Vagina (tissue), 2 donors: Measurements from ENCODE around the gene IQSEC1. TPM values are rescaled to one million over a fixed set of nuclear protein-coding genes. Genes with fewer than 3 reads are reported as not detected.

Experiments
- DNase-seq, 2 donors: peaks; one replicate each; pipeline ENCODE4 v3.0.0-alpha.2; 2017; ENCODE audit errors: extremely low spot score in 2 of 2
- H3K27ac ChIP-seq: fragments of 200-600 bp; sonication (generic); one replicate; pipeline ENCODE4 v1.5.1; 2019
- H3K27me3 ChIP-seq: fragments of 200-600 bp; sonication (generic); one replicate; pipeline ENCODE4 v1.5.1; 2019
- H3K36me3 ChIP-seq, 2 donors: fragments of 200-600 bp; sonication (generic); one replicate each; pipeline ENCODE4 v1.5.1; 2017 to 2019
- H3K4me1 ChIP-seq: fragments of 200-600 bp; sonication (generic); one replicate; pipeline ENCODE4 v1.5.1; 2019
- H3K4me3 ChIP-seq, 2 donors: fragments of 200-600 bp; sonication (generic); 1 replicate in 1 of 2; 2 replicates in 1 of 2; pipeline ENCODE4 v1.5.1; 2016 to 2019
- H3K9me3 ChIP-seq: fragments of 200-600 bp; sonication (generic); one replicate; pipeline ENCODE4 v1.5.1; 2019
- CTCF ChIP-seq, 3 experiments: fragments of 450-650 bp in 2 of 3; fragments of 200-600 bp in 1 of 3; sonication (generic) in 1 of 3; IDR thresholded peaks; one replicate each; pipeline ENCODE4 v1.5.1; 2017 to 2019; ENCODE audit warnings: antibody characterized with exemption in 3 of 3, mild to moderate bottlenecking in 2 of 3, moderate library complexity in 2 of 3
- POLR2A ChIP-seq, 2 donors: fragments of 450-650 bp; IDR thresholded peaks; one replicate each; pipeline ENCODE4 v1.6.1; 2017; ENCODE audit warnings: antibody characterized with exemption in 2 of 2, mild to moderate bottlenecking in 2 of 2, moderate library complexity in 2 of 2
- POLR2AphosphoS5 ChIP-seq, 2 donors: sonication (generic); formaldehyde crosslinking; IDR thresholded peaks; one replicate each; pipeline ENCODE4 v1.9.0; 2017; ENCODE audit warnings: antibody characterized with exemption in 2 of 2, mild to moderate bottlenecking in 2 of 2, low read depth in 1 of 2; ENCODE audit not compliant: insufficient read depth in 1 of 2
- intact Hi-C: fragments of 100-400 bp; cut with DNase I; formaldehyde crosslinking; loops from one replicate; pipeline ENCODE4 v1.15.1; 2023
- total RNA-seq: library from RNA; depleted of rRNA; stranded (reverse); fragments of >200 nt; gene quantifications from one replicate; pipeline ENCODE4 v1.2.3, GENCODE V29; 2016

Gene IQSEC1
- total RNA-seq, 1 donor from 2014 or later, result 34.9 TPM

GRCh38 chr3:12934431-12934830 lies 138.8 kb downstream of the IQSEC1 start:
- Histone ChIP-seq H3K9me3 (no peaks in the 10 kb centered on the region), H3K36me3 (peaks cover 0 to 24% of the 10 kb centered on the region in 2 donors), H3K4me3 (no peak overlapping the region), H3K27me3 (no peaks in the 10 kb centered on the region), H3K4me1 (peaks cover 70% of the 10 kb centered on the region), H3K27ac (peak overlapping the region; percentile 60)
- DNase-seq, result no peak
- peak; percentile 32 to 40 for TF ChIP-seq POLR2AphosphoS5 (IDR thresholded peaks at IDR 0.05; ENCODE audit: insufficient read depth in 1 of 2, low read depth in 1 of 2)
- TF ChIP-seq CTCF (IDR thresholded peaks at IDR 0.05), result no peak
- intact Hi-C loops, result no loop called here

- Histone ChIP-seq H3K4me3 (no peak overlapping the region), H3K36me3 (peaks cover 0 to 24% of the 10 kb centered on the region in 2 donors), H3K9me3 (no peaks in the 10 kb centered on the region), H3K27ac (peak overlapping the region; percentile 60), H3K27me3 (no peaks in the 10 kb centered on the region), H3K4me1 (peaks cover 65% of the 10 kb centered on the region)
- intact Hi-C loops, result no loop called here
- TF ChIP-seq POLR2A (IDR thresholded peaks at IDR 0.05) (no peak), POLR2AphosphoS5 (IDR thresholded peaks at IDR 0.05; ENCODE audit: insufficient read depth in 1 of 2, low read depth in 1 of 2) (no peak), CTCF (IDR thresholded peaks at IDR 0.05) (no peak)
- DNase-seq, result no peak
These were observed 139.3 kb downstream of the IQSEC1 start for GRCh38 chr3:12933901-12934300.

GRCh38 chr3:12932754-12933153 lies 140.5 kb downstream of the IQSEC1 start:
- TF ChIP-seq CTCF (IDR thresholded peaks at IDR 0.05) (no peak), POLR2AphosphoS5 (IDR thresholded peaks at IDR 0.05; ENCODE audit: insufficient read depth in 1 of 2, low read depth in 1 of 2) (no peak), POLR2A (IDR thresholded peaks at IDR 0.05) (no peak)
- intact Hi-C loops, result no loop called here
- Histone ChIP-seq H3K4me1 (peaks cover 53% of the 10 kb centered on the region), H3K4me3 (no peak overlapping the region), H3K27me3 (no peaks in the 10 kb centered on the region), H3K36me3 (peaks cover 0 to 24% of the 10 kb centered on the region in 2 donors), H3K27ac (no peak overlapping the region), H3K9me3 (no peaks in the 10 kb centered on the region)
- DNase-seq, result no peak

DNA sequence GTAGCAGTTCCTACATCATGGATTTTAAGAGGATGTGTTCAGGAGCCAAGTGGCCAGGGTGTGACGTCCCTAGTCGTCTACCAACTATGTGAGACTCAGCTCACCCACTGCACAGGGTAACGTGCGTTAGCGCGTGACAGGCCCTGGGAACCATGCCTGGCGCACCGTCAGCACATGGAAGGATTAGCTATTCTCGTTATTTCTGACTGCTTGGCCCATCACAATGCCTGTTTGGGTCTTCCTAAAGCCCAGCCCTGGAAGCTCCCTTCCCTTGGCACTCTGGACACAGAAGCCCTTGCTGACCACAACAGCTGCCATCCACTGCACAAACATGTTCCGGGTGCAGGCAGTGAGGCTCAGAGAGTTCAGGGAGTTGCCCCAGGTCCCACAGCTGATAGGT lies 140.9 kb downstream of the IQSEC1 start:
- intact Hi-C loops, result no loop called here
- no peak for TF ChIP-seq POLR2A (IDR thresholded peaks at IDR 0.05)
- no peak for TF ChIP-seq POLR2AphosphoS5 (IDR thresholded peaks at IDR 0.05; ENCODE audit: insufficient read depth in 1 of 2, low read depth in 1 of 2)
- TF ChIP-seq CTCF (IDR thresholded peaks at IDR 0.05), result no peak
- peaks cover 0 to 24% of the 10 kb centered on the region in 2 donors for H3K36me3 ChIP-seq

DNA sequence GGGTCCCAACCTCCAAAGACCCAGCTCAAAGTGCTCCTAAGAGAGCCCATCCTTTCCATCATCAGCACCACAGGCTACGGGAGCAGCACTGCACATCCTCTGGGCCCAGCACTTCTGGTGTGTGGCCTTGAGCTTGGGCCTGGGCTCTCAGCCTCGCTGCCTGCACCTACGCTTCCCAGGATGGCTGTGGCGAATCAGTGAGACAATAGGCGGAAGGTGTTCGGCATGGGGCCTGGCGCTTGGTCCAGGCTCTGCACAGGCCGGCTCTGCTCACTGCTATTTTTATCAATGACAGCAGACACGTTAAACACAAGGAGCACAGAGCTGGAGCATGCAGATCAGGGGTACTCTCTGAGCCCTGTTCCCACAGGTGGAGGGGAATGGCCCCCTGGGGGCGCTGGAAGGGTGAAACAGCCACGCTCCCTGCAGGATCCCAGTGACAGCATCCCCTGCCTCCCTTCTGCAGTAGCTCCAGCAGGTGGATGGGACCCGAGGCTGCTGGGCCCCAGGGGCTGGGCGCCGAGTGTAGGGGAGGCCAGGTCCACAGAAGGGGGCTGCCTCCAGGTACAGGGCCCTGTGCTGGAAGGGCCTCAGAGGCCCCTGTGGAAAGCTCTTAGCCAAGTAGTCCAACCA lies 141.8 kb downstream of the IQSEC1 start:
- no peak for TF ChIP-seq POLR2AphosphoS5 (IDR thresholded peaks at IDR 0.05; ENCODE audit: insufficient read depth in 1 of 2, low read depth in 1 of 2)
- no peak for TF ChIP-seq POLR2A (IDR thresholded peaks at IDR 0.05)
- no peak for TF ChIP-seq CTCF (IDR thresholded peaks at IDR 0.05)
- peaks cover 0 to 24% of the 10 kb centered on the region in 2 donors for H3K36me3 ChIP-seq
- H3K4me1 ChIP-seq, result peaks cover 49% of the 10 kb centered on the region
- intact Hi-C loops, result no loop called here
- no peak overlapping the region for H3K4me3 ChIP-seq
- no peak for DNase-seq
- no peak overlapping the region for H3K27ac ChIP-seq
- no peaks in the 10 kb centered on the region for H3K27me3 ChIP-seq
- no peaks in the 10 kb centered on the region for H3K9me3 ChIP-seq

More for the DNA sequence above, 140.9 kb downstream of the IQSEC1 start:
- Histone ChIP-seq H3K4me1 (peaks cover 49% of the 10 kb centered on the region), H3K9me3 (no peaks in the 10 kb centered on the region), H3K4me3 (no peak overlapping the region), H3K27me3 (no peaks in the 10 kb centered on the region), H3K27ac (no peak overlapping the region)
- DNase-seq, result no peak
